Prostate gland (tissue), 2 donors: ENCODE data around the gene METTL27.
"Not testable (repeated sequence)": the region's sequence is repeated elsewhere in the genome, so short reads cannot be mapped to it uniquely, and the experiment has no call there.

Experiments used
- CTCF ChIP-seq, 4 experiments: fragments of 200-600 bp in 2 of 4; fragments of 450-650 bp in 2 of 4; sonication (generic) in 2 of 4; IDR thresholded peaks; 1 replicate in 3 of 4; 2 replicates in 1 of 4; pipeline ENCODE4 v1.5.1; 2016 to 2019; ENCODE audit warnings: antibody characterized with exemption in 4 of 4, mild to moderate bottlenecking in 2 of 4, moderate library complexity in 2 of 4
- POLR2A ChIP-seq: fragments of 450-650 bp; IDR thresholded peaks from one replicate; pipeline ENCODE4 v1.6.1; 2016; ENCODE audit warnings: antibody characterized with exemption, mild to moderate bottlenecking
- POLR2AphosphoS5 ChIP-seq: sonication (generic); formaldehyde crosslinking; IDR thresholded peaks from one replicate; pipeline ENCODE4 v1.6.1; 2017; ENCODE audit warnings: antibody characterized with exemption

DNA sequence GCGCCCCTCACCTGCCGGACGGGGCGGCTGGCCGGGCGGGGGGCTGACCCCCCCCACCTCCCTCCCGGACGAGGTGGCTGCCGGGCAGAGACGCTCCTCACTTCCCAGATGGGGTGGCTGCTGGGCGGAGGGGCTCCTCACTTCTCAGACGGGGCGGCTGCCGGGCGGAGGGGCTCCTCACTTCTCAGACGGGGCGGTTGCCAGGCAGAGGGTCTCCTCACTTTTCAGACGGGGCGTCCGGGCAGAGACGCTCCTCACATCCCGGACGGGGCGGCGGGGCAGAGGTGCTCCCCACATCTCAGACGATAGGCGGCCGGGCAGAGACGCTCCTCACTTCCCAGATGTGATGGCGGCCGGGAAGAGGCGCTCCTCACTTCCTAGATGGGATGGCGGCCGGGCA, 45.1 kb downstream of the METTL27 start:
- TF ChIP-seq CTCF (IDR thresholded peaks at IDR 0.05); POLR2A; POLR2AphosphoS5: not testable (repeated sequence)
